Measurements from ENCODE around the gene CLC.

GRCh38 chr19:39729594-39729993, 8.2 kb downstream of the CLC start:
- TF ChIP-seq CTCF (IDR thresholded peaks at IDR 0.05): no peak
- no peak for TF ChIP-seq POLR2A (IDR thresholded peaks at IDR 0.05)

Measured in prostate gland (tissue), 2 donors.